ENCODE data around the gene PI16.

DNA sequence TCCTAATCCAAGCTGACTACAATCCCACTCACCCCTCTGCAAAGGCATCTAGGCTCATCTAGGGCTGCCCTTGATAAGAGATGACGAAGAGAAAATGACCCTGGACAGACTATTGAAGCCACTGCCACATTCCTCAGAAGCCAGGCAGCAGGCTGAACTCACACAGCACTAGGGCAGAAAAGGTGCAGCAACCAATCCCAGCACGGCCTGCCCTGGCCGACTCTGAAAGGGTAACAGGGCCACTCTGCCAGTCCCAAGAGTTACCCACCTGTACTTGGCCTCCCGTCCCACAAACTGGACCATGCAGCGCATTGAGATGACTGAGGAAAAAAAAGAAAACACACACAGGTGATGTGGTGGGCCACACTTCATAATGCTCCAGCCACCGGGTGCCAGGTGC lies 22.4 kb downstream of the PI16 start:
- no peak for TF ChIP-seq POLR2A (IDR thresholded peaks at IDR 0.05; ENCODE audit: low read length)
- TF ChIP-seq GATA1 (IDR thresholded peaks at IDR 0.05; ENCODE audit: low read depth, low read length), result no peak
